Measurements from ENCODE around the gene ZMIZ1.

The ZMIZ1 gene

DNA sequence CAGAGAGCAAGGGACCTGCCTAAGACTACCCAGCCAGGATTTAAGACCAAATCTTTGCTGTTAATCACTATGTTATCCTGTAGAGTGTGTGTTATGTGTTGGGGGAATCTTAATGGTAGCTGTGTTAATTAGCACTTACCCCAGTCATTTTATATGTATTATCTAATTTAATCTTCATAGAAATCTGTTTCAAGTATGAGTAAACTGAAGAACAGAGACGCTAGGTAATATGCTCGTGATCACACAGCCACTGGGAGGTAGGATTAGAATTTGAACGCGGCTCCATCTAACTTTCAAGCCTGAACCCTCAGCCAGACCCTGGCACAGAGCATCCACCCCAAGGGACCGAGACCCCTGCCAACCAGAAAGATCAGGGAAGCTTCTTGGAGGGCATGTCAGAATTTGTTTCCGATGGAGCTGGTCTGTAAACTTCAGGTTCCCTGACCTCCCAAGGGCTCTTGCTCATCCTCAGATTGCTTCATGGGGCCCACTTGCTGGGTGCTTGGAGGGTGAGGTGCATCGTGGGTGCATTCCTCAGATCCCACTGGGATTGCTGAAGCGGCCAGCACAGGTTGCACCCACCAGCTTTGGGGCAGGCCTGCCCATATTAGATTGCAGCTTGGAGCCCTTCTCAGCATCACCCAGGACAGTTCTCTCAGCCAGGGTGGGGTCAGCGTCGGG is 105.0 kb downstream of the ZMIZ1 start:
- DNase-seq (ENCODE audit: low spot score) = no peak

DNA sequence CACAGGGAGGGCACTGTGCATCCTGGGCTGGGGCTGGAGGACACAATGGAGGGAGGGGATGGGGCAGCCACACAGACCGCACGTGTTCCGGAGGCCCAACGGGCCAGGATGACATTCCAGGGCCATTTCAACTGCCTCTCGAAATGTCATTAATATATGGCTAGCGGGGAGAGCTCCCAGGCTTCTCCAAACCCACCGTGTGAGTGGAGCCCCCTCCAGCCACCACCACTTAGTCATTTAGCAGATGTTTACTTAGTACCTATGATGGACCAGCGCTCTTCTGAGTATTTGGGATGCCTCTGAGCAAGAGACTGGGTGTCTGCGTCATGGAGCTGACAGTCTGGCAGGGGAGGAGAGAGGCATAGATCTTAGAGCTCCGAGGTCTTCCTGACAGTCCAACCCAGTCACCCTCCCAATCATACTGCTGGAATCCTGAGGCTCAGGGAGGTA is 107.3 kb downstream of the ZMIZ1 start:
- DNase-seq (ENCODE audit: low spot score) = no peak

DNA sequence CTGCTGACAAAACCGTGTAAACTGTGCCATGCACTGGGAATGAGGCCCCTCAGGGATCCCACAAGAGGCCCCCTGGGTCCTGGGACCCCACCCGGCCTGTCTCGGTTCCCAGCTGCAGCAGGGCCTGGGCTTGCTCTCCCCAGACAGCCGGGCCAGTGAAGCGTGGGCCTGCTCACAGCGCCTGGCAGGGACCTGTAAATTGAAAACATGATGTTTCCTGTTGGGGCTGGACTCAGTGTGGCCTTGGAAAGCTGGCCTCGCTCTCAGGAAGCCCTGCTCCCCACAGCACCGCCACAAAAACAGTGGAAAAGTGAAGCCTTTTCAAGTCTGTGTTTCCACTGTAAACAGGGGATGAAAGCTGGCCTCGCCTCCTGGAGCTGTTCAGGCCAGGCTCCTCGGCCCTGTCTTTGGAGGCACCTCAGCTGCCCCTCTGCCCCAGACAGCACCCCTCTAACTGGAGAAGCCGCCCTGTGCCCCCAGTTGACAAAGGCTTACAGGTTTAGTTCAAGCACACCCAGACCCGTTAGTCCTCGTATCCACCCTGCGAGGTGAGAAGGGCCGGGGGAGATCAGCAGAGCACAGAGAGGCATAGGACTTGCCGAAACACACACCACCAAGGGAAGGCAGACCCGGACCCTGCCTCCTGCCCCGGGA is 108.3 kb downstream of the ZMIZ1 start:
- no peak for DNase-seq (ENCODE audit: low spot score)

DNA sequence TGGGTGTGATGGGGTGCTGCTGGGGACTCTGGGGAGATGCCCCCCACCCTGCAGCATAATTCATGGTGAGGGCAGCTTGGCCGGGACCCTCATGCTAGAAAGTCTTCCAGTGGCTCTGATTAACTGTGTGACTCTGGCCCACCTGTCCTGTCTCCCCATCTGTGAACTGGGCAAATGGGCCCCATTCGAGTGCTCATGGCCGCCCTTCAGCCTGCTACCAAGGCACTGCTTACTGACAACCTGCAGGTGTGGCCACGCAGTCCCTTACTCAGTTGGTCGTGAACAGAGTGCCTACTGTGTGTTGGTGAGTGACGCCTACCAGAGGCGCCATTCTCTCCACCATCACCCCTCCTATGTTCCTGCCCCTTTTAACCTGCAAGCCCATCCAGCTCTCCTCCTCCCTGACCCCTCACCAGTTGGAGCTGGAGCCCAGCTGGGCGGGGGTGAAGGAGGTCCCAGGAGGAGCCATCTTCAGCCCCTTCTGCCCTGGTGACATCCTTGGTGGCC is 109.4 kb downstream of the ZMIZ1 start:
- DNase-seq (ENCODE audit: low spot score) = no peak

DNA sequence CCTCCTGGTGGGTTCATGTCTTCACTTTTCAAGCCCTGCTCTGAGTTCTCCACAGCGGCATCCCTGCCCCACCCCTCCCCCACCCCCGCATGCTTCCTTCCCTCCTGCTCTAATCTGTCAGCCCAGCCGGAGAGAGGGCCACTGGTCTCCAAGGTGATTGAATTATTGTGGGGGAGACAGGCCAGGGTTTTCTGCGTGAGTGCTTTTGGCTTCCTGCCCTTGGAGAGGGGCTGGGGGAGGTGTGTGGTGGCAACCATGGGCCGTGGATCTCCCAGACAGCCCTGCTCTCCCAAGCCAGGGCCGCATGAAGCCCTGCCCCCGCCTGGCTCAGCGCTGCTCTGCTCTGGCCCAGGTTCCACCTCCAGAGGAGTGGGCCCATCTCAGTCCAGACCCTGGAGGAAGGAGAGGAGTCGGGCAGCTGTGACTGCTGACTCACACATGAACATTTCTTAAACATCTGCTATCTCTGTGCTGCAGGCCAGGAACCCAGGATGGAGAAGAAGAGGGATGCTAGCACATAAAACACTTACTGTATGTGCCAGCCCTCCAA is 109.9 kb downstream of the ZMIZ1 start:
- no peak for DNase-seq (ENCODE audit: low spot score)

DNA sequence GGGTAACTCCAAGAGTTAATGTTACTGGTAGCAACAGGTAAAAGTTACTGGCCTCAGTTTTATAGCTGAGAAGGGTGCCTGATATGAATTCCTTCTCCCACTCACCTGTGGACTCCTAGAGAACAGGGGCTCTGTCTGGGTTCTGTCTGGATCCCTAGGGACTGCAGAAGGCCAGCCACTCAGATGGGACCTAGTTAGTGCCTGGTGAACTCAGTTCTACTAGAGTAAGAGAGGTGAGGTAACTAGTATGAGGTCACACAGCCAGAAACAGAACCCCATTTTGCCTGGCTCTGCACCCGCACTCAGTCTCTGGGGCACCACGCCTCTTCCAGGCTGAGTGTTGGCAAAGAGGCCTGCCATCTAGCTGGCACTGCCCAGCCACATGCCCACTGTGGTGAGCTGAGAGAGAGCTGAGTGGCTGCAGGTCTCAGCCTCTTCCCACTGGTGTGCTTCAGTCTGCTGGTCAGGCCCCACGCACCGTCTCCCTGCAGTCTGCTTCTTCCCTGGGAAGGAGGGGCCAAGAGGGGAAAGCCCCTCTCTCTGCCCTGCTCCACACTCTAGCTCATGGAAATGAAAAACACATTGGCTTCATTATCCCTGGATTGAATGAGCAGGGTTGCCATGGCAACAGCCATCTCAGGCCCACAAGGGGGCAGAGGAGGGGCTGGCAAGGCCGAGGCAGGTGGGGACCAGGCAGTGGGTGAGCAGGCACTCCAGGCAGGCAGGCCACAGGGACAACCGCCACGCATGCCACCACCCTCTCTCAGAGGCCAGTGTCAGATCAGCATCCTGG is 110.6 kb downstream of the ZMIZ1 start:
- no peak for DNase-seq (ENCODE audit: low spot score)

DNA sequence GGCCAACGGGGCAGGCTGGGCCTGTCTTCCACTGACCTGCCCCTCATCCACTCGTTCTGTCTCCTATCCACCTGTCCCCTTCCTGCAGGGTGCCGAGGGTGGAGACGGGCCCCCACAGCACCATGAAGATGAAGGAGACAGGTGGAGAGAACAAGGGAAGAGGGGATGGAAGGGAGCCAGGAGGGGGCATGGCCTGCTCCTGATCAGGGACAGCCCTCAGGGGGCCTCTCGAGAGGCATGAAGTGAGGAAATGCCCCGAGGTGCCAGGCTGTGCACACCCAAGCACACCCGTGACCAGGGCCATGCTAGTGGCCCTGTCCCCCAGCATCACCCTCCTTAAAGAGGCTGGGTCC is 111.2 kb downstream of the ZMIZ1 start:
- no peak for DNase-seq (ENCODE audit: low spot score)

DNA sequence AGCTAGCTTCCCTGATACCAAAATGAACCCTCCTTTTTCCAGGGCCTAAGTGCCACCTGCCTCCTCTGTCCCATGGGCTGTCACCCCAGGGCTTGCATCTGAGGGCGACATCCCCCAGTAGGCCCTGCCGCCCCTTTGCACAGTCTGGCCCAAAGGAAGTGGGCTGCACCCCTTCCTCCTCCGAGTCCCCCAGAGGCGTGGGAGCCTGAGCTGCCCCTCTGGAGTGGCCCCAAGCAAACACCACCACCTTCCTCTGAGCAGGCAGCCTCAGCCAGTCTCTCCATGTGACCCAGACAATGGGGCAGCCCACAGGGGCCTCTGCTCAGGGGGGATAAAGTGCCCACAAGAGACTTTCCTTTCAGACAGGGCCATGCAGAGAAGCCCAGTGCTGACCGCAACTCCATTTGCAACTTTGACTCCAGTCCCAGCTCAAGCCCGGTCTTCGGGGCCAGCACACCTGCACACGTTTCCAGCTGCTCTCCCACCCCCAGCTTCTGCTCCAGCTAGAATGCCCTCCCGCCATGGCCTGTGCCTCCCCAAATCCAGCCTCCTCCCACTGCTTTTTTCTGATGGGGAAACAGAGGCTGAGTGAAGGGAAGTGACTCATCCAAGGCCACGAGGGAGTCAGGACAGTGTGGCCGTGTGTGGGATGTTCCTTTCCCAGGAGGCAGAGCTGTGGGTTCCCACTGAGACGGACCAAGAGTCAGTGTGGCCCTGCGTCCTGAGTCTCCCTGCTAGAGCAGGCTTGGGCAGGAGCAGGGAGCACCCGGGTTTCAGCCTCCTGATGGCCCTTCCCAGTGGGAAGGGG is 111.9 kb downstream of the ZMIZ1 start:
- DNase-seq (ENCODE audit: low spot score) = no peak

DNA sequence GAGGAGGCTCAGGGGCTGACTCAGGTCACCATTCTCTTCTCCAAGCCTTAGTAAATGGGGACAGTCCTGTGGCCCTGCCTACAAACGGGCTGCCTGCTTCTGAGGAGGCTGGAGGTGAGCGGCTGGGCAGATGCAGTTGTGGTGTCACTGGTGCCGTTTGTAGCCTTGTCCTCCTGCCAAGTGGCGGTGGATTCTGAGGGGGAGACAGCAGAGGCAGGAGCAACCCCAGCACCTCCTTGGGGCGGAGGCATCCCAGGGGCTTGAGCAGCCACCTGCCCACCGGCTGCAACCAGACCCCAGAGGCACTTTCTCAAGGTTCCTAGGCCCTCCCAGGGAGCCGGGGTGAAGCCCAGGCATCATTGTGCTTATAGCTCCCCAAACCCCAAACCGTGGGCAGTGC is 112.5 kb downstream of the ZMIZ1 start:
- DNase-seq (ENCODE audit: low spot score) = no peak

DNA sequence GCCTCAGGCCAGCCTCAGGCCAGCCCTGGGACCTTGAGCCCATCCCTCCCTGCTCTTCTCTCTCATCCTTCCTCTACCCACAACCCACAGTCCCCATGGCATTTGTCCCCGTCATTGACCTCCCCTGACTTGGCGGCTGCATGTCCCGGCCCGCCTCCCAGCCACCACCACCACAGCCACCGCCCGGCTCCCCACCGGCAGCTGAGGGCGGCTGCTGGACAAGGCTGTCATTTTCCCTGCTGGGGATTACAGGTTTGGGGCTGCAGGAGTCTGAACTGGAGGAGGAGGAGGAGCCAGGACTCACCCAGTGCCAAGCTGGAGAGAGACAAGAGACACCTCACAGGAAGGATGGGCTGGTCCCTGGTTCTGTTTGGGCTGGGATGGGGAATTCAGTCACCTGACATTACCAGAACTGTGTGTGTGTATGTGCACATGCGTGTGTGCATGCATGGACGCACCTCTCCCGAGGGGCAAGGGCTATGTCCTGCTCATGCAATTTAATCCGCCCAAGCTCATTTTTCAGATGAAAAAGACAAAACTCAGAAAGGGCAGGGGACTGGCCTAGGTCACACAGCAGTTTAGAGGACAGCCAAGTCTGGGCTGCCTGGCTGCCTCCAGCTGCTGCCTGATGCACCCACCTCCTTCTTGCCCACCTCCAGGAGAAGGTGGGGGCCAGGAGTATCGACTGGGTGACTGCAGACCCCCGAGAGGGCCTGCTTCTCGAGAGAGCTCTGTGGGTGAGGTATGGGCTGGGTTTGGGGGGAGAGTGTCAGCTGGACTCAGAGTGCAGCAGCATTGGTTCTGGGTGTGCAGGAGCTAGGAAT is 113.1 kb downstream of the ZMIZ1 start:
- no peak for DNase-seq (ENCODE audit: low spot score)

DNA sequence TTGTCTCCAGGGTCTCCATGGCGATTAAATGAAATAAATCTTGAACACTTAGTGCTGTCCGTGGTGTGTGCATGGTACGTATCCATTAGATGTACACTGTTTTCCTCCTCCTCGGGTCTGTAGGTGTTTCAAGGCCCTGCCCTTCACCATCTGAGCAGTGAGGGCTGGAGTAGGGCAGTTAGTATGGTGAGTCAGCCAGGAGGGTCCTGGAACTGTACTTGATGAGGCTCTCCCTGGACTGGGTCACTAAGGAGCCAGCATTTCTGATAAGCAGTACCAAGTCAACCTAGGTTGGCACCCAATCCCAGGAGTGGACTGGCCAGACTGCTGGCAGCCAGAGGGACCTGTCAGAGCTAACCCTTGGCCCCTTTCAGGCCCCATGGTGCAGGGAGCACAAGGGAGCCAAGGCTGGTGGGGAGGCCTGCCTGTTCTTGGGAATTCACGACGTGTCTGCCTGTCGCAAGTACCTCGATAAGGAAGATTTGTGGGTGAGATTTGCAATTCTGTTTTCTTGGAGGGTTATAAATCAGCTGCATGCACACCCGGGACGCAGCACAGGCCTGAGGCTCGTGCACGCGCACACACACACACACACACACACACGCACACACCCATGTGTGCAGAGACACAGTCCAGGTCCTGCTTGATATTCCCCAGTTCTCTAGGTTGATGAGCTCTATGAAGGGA is 114.2 kb downstream of the ZMIZ1 start:
- DNase-seq (ENCODE audit: low spot score) = no peak

DNA sequence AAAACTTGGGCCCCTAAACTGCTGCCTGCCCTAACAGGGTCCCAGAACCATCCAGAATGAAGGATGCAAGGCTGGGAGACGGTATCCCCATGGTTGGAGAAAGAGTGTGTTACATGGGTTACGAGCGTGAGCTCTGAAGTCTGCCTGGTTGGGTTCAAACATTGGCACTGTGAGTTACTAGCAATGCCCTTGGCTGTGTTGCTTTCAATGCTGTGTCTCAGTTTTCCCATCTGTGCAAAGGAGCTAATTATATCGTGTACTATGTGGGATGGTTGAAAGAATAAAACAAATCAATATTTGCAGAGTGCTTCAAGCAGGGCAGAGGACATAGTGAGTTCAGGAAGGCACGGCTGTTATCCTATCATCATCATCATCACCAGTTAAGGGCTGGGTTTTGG is 114.7 kb downstream of the ZMIZ1 start:
- no peak for DNase-seq (ENCODE audit: low spot score)

DNA sequence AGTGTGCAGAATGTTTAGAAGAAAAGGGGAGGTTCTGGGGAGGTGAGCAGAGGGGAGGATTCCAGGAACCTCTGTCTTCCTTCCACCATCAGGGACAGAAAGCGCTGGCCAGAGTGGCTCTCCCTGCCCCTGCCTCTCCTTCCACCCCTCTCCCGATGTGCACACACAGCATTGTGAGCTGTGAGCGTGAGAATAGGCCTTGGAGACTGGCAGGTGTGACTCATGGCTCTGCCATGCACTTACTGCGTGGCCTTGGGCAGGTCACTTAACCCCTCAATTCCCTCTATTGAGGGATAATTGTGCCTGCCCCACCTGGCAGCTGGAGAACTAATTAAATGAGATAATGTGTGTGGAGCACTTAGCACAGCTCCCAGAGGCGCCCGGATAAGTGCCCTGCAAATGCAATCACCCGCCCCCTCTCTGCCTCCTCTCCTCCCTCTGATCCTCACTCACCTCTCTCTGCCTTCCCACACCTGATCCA is 115.4 kb downstream of the ZMIZ1 start:
- DNase-seq (ENCODE audit: low spot score) = no peak

DNA sequence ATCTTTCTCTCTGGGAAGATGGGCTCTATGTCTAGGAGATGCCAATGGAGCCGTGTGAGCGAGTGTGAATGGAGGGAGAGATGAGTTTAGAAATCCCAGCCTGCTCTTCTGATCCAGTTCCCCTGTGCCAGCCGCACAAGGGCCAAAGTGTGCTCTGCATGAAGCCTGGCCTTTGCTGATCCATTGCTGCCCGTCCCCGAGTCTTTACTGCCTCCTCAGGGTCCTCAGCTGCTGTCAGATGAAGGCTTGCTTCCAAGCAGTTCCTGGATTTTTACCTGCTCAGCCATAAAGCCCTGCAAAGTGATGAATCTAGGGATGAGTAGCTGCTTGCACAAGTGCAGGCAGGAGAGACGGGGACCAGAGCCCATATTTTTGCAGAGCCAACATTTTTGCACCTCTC is 115.9 kb downstream of the ZMIZ1 start:
- no peak for DNase-seq (ENCODE audit: low spot score)

DNA sequence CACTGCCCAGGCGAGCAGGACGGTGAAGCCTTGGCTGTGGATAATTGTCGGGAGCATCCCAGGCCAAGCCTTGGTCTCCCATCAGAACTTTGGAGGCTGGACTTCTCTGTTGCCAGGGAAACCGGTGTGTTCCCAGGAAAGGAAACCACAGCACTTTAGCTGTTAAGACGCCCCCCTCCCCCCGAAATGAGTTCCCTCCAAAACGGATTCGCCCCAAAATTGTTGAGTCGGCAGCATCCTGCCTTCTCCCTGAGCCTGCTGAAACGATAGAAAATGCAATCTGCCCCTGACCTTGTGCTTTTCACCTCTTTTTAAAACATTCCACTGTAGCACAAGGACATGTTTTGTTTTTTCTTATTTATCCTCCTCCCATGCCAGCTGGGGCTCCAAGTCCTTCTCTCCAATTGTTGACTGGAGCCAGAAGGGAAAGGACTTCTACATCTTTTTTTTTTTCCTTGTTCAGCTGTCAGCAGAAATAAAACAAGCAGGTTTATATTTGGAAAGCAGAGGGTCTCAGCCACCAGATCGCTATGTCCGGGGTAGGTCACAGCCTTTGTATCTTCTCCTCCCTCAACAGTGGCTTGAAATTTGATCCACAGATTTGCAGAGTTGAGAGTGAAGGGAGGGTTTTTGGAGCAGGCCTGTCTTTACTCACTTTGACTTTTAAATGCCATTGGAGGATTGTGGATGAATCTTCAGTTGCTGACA is 116.5 kb downstream of the ZMIZ1 start:
- no peak for DNase-seq (ENCODE audit: low spot score)

DNA sequence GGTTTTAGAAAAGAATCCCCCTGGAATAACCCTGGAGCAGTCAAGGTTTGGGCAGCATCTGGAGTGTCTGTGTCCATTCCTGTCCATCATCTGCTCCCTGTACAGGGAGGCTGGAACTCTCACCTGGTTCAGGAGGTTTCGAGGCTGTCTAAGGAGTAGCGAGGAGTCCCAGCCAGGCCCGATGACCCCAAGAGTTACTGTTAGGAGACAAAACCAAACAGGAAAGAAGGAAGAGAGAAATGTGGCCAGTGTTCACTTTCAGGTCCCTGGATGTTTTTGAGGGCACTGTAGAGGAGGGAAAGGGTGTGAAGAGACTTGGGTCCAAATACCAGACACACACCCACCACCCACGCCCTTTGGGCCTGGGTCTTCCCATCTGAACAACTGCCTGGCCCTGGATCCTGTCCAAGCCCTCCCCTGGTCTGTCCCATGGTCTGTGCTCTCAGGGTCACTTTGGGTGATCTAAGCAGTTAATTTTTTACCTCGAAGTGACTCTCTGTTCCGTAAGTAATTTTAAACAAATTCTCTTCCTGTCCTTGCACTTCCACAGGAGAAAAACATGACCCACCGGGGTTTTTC is 117.1 kb downstream of the ZMIZ1 start:
- no peak for DNase-seq (ENCODE audit: low spot score)

DNA sequence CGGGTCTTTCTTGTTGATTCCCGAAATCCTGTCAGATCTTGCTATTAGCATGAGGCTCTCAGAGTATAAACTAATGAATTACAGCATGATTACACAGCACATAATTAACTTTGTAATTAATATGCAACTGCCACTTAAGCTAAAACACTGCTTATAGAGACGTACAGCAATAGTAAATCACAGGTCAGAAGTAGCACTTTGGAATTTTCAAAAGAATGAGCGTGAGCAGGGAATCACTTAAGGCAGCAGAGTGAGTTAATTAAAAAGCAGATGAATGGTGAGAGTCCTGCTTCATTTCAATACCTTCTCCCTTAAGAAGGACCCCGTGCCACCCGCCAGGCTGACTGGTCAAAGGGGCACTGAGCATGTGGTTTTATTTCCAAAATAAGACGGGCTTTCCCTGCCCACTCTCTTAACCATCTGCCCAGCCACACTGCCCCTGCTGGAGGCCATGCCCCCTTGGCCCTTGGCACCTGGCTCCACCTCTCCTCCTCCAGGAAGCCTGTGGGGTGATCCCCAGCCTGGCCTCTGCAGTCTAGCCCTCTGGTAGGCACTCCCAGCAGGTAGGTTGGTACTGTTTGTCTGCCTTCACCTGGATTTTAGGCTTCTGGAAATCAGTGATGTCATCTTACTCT is 117.8 kb downstream of the ZMIZ1 start:
- DNase-seq (ENCODE audit: low spot score) = no peak

DNA sequence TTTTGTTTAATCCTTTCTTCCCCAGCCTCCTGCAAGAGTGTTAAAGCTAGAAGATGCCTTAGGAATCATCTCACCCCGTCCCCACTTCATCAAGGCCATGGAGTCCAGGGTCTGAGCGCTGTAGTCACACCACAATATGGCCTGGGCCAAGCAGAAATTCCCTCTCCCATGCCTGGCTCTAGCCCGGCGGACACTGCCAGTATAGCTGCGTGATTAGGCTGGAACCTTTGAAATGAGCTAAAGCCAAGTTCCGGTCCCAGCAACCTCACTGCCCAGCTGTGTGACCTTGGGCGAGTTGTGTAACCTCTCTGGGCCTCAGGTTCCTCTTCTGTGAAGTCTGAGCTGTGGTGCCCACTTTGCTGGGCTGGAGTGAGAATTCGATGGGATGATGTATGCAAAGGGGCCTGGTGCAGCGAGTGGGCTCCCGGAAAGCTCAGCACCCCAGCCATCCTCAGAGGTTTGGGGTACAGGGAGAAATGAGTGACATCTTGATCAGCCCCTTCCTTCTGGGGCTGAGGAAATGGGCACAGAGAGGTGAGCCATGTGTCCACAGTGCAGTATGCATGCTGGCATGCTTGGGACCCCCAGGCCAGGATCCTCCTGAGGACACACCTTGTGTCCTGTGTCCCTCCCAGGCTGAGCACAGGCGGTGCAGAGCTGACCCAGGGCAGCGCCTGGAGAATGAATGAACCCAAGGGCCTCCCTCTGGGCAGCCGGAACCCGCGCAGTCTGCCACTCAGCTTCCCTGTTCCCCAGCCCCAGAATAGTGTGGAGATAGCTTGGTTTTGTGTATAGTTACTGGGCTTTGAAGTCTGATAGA is 118.6 kb downstream of the ZMIZ1 start:
- no peak for DNase-seq (ENCODE audit: low spot score)
